Cortex of kidney (tissue), 1 donor: ENCODE data around the gene ANOS1.
"Not testable (repeated sequence)": the region's sequence is repeated elsewhere in the genome, so short reads cannot be mapped to it uniquely, and the experiment has no call there.

Experiments used
- DNase-seq: peaks from one replicate; lab custom pipeline; 2025; lab: John Stamatoyannopoulos, UW

The ANOS1 gene

GRCh38 chrX:8731559-8732395 is at the start of gene ANOS1:
Gene ANOS1, minus strand, starts transcription at chrX:8732137. Its CDS starts 101 bp downstream, at chrX:8732036.
- no peak for DNase-seq

GRCh38 chrX:8773117-8773516 is 41.2 kb upstream of the ANOS1 start:
- no peak for DNase-seq

GRCh38 chrX:8760021-8760420 is 28.1 kb upstream of the ANOS1 start:
- DNase-seq = no peak

- DNase-seq = not testable (repeated sequence)
Measured at GRCh38 chrX:8758706-8759105, 26.8 kb upstream of the ANOS1 start.

GRCh38 chrX:8757609-8758389 is 25.9 kb upstream of the ANOS1 start:
- not testable (repeated sequence) for DNase-seq

GRCh38 chrX:8755813-8756212 is 23.9 kb upstream of the ANOS1 start:
- no peak for DNase-seq

GRCh38 chrX:8755116-8755515 is 23.2 kb upstream of the ANOS1 start:
- DNase-seq = no peak

- no peak for DNase-seq
Measured at GRCh38 chrX:8749697-8750096, 17.8 kb upstream of the ANOS1 start.

- DNase-seq = no peak
Measured at GRCh38 chrX:8748855-8749254, 16.9 kb upstream of the ANOS1 start.

- DNase-seq = no peak
Measured at GRCh38 chrX:8743126-8743732, 11.3 kb upstream of the ANOS1 start.

GRCh38 chrX:8741981-8742380 is 10.0 kb upstream of the ANOS1 start:
- no peak for DNase-seq

GRCh38 chrX:8738588-8739189 is 6.8 kb upstream of the ANOS1 start:
- DNase-seq = no peak

GRCh38 chrX:8737883-8738282 is 5.9 kb upstream of the ANOS1 start:
- no peak for DNase-seq

GRCh38 chrX:8730812-8731558 is 952 bp downstream of the ANOS1 start:
- DNase-seq = no peak

- no peak for DNase-seq
Measured at GRCh38 chrX:8729811-8730210, 2.1 kb downstream of the ANOS1 start.

GRCh38 chrX:8728932-8729535 is 2.9 kb downstream of the ANOS1 start:
- no peak for DNase-seq

- no peak for DNase-seq
Measured at GRCh38 chrX:8726031-8726652, 5.8 kb downstream of the ANOS1 start.

GRCh38 chrX:8724300-8724699 is 7.6 kb downstream of the ANOS1 start:
- DNase-seq = no peak

- no peak for DNase-seq
Measured at GRCh38 chrX:8721536-8721935, 10.4 kb downstream of the ANOS1 start.

- DNase-seq = no peak
Measured at GRCh38 chrX:8720136-8720535, 11.8 kb downstream of the ANOS1 start.

GRCh38 chrX:8717354-8717753 is 14.6 kb downstream of the ANOS1 start:
- no peak for DNase-seq
